Adrenal gland (tissue), 12 donors: ENCODE results near the gene LCN15. TPM values are rescaled to one million over a fixed set of nuclear protein-coding genes. Genes with fewer than 3 reads are reported as not detected.
"Not testable (repeated sequence)": the region's sequence is repeated elsewhere in the genome, so short reads cannot be mapped to it uniquely, and the experiment has no call there.

Source experiments
- DNase-seq, 7 donors: peaks; one replicate each; pipeline ENCODE4 v3.0.0-alpha.2; 2019 to 2020
- H3K27ac ChIP-seq, 5 donors: fragments of 200-600 bp; sonication (generic) in 4 of 5; 1 replicate in 3 of 5; 2 replicates in 2 of 5; pipeline versions ENCODE4 v1.5.1 to v1.8.0; 2016 to 2020; ENCODE audit warnings: mild to moderate bottlenecking in 1 of 5
- H3K27me3 ChIP-seq: fragments of 200-600 bp; 2 replicates; pipeline ENCODE4 v1.8.0; 2021
- H3K36me3 ChIP-seq, 2 donors: fragments of 200-600 bp; replicated peaks in 1 of 2; 1 replicate in 1 of 2; 2 replicates in 1 of 2; pipeline versions ENCODE4 v1.5.1 to v1.8.0; 2018 to 2022
- H3K4me1 ChIP-seq, 2 donors: fragments of 200-600 bp; replicated peaks in 1 of 2; 1 replicate in 1 of 2; 2 replicates in 1 of 2; pipeline versions ENCODE4 v1.5.1 to v1.8.0; 2018 to 2021
- H3K4me3 ChIP-seq, 4 donors: fragments of 200-600 bp; sonication (generic) in 3 of 4; one replicate each; pipeline ENCODE4 v1.5.1; 2016 to 2018
- H3K9me3 ChIP-seq, 3 donors: fragments of 200-600 bp; sonication (generic) in 1 of 3; replicated peaks in 1 of 3; 1 replicate in 2 of 3; 2 replicates in 1 of 3; pipeline versions ENCODE4 v1.5.1 to v1.8.0; 2016 to 2021
- POLR2A ChIP-seq, 2 donors: fragments of 450-650 bp; IDR thresholded peaks; one replicate each; pipeline ENCODE4 v1.6.1; 2017; ENCODE audit warnings: antibody characterized with exemption in 2 of 2, mild to moderate bottlenecking in 2 of 2, moderate library complexity in 1 of 2
- WGBS, 4 donors: extraction: QIAGEN DNeasy Blood & Tissue Kit in 2 of 4; methylation state at CpG; one replicate each; pipeline versions ENCODE4 v1.1.5 to v1.1.7; 2013 to 2017; 5-methylcytosine and 5-hydroxymethylcytosine counted together
- intact Hi-C, 2 donors: fragments of 100-400 bp; cut with DNase I; formaldehyde crosslinking; loops; one replicate each; pipeline versions ENCODE4 v1.14.1 to v1.15.0; 2022 to 2023
- polyA plus RNA-seq, 3 donors: library from polyadenylated mRNA; stranded (reverse); fragments of 200-250 nt in 2 of 3; fragments of 350-450 nt in 1 of 3; fragmentation: Illumina TruSeq in 1 of 3; extraction: RNeasy Lipid Tissue Mini Kit (QIAGEN cat#74804) in 1 of 3; gene quantifications; one replicate each; pipeline ENCODE4 v1.2.3, GENCODE V29; 2013 to 2014
- total RNA-seq, 9 donors: library from RNA; depleted of rRNA in 4 of 9; stranded (reverse); fragments of >200 nt in 4 of 9; fragments of 120-200 nt in 1 of 9; fragmentation: NEBNext Ultra II Directional in 1 of 9; extraction: Animal tissue kit (Norgen Biotek cat#: 25700) in 1 of 9; gene quantifications; one replicate each; pipeline versions ENCODE4 v1.1.0 to v1.2.4, GENCODE V29; 2013 to 2023
- TF ChIP-seq, protein P1 (sequence below), 6 experiments: fragments of 450-650 bp in 4 of 6; fragments of 200-600 bp in 2 of 6; sonication (generic) in 1 of 6; IDR thresholded peaks; 1 replicate in 5 of 6; 2 replicates in 1 of 6; pipeline versions ENCODE4 v1.5.1 to v1.8.0; 2016 to 2021; ENCODE audit warnings: antibody characterized with exemption in 6 of 6, mild to moderate bottlenecking in 2 of 6, moderate library complexity in 1 of 6
- donor health status: healthy with polysubstance abuse.
- donor health status: Bipolar disorder and iron deficiency.
- donor health status: DM: yes; HTN: yes; CAD: no.
- donor health status: DM: no; HTN: no; CAD: no.
- donor health status: DM: no; HTN: no; CAD: no.
- donor health status: DM: yes; HTN: yes; CAD: no.

Gene LCN15
- total and polyA plus RNA-seq, 12 donors = not detected

DNA sequence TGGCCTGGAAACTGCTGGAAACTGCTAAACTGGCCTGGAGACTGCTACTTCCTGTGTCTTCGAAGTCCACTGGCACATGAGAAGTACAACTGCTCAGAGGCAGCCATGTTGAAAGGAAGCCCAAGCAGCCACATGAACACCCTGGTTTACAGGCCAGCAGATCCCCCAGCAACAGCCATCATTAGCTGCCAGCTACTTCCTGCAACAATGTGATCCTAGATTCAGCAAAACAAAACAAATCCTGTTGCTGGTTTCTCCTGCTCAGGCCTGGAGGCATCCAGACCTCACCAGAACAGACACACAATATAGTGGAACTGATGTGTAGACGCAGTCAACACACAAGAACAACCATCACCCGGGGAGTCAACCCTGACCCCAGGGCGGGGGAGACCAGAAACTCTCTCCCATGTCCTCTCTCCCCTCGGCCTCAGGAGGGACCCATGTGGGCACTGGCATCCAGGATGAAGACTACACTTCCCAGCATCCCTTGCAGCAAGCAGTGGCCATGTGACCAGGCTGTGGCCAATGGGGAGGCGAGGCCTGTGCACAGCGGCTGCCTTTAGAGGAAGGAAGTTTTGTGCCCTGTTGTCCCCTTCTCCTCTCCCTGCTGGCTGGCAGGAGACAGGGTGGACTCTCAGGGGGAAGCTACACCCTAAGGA lies 9.2 kb upstream of the LCN15 start:
- H3K36me3 ChIP-seq = no peaks in the 10 kb centered on the region
- intact Hi-C loops = no loop called here
- no peaks in the 10 kb centered on the region for H3K4me1 ChIP-seq
- 77 to 92% (median 86%) methylated on average over 5 to 7 of the region's 7 CpGs for WGBS, 4 donors
- no peak overlapping the region for H3K27ac ChIP-seq
- TF ChIP-seq POLR2A (IDR thresholded peaks at IDR 0.05) = no peak
- TF ChIP-seq, protein P1, sequence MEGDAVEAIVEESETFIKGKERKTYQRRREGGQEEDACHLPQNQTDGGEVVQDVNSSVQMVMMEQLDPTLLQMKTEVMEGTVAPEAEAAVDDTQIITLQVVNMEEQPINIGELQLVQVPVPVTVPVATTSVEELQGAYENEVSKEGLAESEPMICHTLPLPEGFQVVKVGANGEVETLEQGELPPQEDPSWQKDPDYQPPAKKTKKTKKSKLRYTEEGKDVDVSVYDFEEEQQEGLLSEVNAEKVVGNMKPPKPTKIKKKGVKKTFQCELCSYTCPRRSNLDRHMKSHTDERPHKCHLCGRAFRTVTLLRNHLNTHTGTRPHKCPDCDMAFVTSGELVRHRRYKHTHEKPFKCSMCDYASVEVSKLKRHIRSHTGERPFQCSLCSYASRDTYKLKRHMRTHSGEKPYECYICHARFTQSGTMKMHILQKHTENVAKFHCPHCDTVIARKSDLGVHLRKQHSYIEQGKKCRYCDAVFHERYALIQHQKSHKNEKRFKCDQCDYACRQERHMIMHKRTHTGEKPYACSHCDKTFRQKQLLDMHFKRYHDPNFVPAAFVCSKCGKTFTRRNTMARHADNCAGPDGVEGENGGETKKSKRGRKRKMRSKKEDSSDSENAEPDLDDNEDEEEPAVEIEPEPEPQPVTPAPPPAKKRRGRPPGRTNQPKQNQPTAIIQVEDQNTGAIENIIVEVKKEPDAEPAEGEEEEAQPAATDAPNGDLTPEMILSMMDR (IDR thresholded peaks at IDR 0.05) = no peak
- H3K9me3 ChIP-seq = no peaks in the 10 kb centered on the region
- no peak overlapping the region for H3K4me3 ChIP-seq
- no peak for DNase-seq
- H3K27me3 ChIP-seq = no peaks in the 10 kb centered on the region

DNA sequence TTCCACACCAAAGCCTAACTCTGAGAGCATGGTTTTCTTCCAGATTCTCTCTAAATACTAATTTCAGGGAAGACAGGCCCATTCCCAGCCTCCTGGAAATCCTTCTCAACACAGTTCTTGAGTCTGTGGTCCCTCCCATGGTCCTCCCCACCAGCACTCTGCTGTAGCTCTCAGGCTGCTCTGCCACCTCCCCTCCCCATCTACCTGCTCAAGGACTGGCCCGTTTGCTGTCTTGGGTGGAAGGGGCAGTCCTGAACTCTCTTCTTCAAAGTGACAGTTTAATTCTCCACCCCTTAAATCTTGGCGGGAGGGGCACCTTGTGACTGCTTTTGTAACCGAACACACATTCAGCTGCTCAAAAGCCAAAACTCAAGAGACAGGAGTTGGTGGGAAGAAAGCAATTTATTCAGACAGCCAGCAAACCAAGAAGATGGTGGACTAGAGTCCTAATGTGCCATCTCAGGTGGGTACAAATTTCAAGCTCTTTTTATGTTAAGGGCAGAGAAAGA lies 7.6 kb upstream of the LCN15 start:
- TF ChIP-seq, protein P1 (IDR thresholded peaks at IDR 0.05) = no peak
- no peak for TF ChIP-seq POLR2A (IDR thresholded peaks at IDR 0.05)
- H3K4me1 ChIP-seq = no peaks in the 10 kb centered on the region
- no peaks in the 10 kb centered on the region for H3K36me3 ChIP-seq
- WGBS, 4 donors = 65 to 84% (median 78%) methylated on average over 3 of the region's 3 CpGs
- peaks cover 6% of the 10 kb centered on the region for H3K27me3 ChIP-seq
- no peaks in the 10 kb centered on the region for H3K9me3 ChIP-seq
- DNase-seq = no peak
- no peak overlapping the region for H3K4me3 ChIP-seq
- intact Hi-C loops = no loop called here
- H3K27ac ChIP-seq = no peak overlapping the region

DNA sequence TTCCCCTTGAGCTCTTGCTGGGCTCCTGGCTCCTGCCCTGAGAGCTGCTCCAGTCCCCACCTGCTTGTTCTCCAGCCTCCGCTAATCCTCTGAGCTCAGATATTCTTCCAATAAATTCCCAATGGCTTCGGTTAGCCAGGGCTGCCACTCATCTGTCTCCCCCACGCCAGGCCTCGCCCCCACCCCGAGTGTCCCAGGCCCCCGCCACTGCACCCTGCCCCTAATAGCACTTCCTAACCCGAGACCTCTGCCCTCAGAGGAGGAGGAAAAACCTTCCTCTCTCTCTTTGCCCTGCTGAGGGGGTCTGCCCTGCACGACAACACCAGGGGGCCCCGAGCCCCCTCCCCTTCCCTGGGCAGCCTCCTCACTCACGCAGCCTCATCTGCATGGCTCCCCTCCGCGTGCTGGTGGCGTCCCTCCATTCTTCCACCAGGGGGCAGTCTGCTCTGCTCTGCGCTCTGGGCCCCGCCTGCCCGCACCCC lies 5.4 kb upstream of the LCN15 start:
- Histone ChIP-seq H3K27me3 (peaks cover 6% of the 10 kb centered on the region), H3K36me3 (no peaks in the 10 kb centered on the region), H3K4me3 (no peak overlapping the region), H3K9me3 (no peaks in the 10 kb centered on the region), H3K4me1 (no peaks in the 10 kb centered on the region), H3K27ac (no peak overlapping the region)
- DNase-seq = peak in 3 of 7 donors; percentile 22 to 44 (median 40)
- WGBS, 4 donors = 0 to 10% (median 5%) methylated on average over 1 to 16 of the region's 16 CpGs
- TF ChIP-seq POLR2A (IDR thresholded peaks at IDR 0.05) = no peak
- TF ChIP-seq, protein P1 (IDR thresholded peaks at IDR 0.05) = peak in 5 of 6 experiments; percentile 19 to 52 (median 35)
- intact Hi-C loops = no loop called here

DNA sequence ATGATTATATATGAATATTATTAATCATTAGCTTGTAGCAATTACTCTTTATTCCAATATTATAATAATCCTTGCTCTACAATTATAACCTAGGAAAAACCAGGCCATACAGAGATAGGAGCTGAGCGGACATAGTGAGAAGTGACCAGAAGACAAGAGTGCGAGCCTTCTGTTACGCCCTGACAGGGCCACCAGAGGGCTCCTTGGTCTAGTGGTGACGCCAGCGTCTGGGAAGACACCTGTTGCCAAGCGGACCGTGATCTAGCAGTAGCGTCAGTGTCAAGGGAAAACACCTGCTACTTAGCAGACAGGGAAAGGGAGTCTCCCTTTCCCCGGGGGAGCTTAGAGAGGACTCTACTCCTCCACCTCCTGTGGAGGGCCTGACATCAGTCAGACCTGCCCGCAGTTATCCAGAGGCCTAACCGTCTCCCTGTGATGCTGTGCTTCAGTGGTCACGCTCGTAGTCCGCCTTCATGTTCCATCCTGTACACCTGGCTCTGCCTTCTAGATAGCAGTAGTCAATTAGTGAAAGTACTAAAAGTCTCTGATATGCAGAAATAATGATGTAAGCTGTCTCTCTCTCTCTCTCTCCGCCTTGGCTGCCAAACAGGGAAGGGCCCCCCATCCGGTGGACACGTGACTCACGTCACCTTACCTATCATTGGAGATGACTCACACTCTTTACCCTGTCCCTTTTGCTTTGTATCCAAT lies 2.2 kb upstream of the LCN15 start:
- DNase-seq = peak; percentile 64 to 89 (median 79)
- H3K4me3 ChIP-seq, intact Hi-C loops, H3K36me3 ChIP-seq, H3K27me3 ChIP-seq, H3K4me1 ChIP-seq, H3K9me3 ChIP-seq, H3K27ac ChIP-seq: not testable (repeated sequence)
- TF ChIP-seq, protein P1 (IDR thresholded peaks at IDR 0.05) = peak in 2 of 6 experiments; percentile 13 to 28
- WGBS, 4 donors = 36 to 55% (median 37%) methylated on average over 12 to 18 of the region's 18 CpGs

DNA sequence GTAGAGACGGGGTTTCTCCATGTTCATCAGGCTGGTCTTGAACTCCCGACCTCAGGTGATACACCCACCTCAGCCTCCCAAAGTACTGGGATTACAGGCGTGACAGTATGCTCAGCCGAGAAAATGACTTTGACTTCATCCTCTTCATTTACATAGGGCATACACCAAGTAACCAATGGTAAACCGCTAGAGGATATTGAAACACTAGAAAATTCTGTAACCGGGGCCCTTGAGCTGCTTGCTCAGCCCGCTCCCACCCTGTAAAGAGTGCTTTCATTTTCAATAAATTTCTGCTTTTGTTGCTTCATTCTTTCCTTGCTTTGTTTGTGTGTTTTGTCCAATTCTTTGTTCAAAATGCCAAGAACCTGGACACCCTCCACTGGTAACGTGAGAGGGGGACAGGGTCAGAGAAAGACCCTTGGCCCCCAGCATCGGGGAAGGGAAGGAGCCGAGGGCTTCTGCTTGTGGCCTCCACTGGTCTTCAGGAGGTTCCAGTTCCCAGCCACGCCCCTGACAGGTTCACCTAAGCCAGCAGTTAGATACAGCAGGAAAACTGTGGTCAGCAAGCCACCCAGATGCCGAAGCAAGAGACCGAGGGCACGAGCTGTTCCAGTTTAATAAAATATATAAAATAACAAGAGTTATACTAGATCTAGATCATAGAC lies 1.6 kb upstream of the LCN15 start:
- H3K27me3 ChIP-seq, DNase-seq, H3K4me1 ChIP-seq, H3K27ac ChIP-seq, H3K36me3 ChIP-seq, H3K9me3 ChIP-seq, H3K4me3 ChIP-seq, intact Hi-C loops: not testable (repeated sequence)
- WGBS, 4 donors = 74 to 81% (median 76%) methylated on average over 14 of the region's 14 CpGs
